ENCODE data around the gene KCNH2.
A peak's percentile ranks its signal among the peaks of the same experiment; 100 is the strongest.
"Not testable (repeated sequence)": the region's sequence is repeated elsewhere in the genome, so short reads cannot be mapped to it uniquely, and the experiment has no call there.

Gene KCNH2

DNA sequence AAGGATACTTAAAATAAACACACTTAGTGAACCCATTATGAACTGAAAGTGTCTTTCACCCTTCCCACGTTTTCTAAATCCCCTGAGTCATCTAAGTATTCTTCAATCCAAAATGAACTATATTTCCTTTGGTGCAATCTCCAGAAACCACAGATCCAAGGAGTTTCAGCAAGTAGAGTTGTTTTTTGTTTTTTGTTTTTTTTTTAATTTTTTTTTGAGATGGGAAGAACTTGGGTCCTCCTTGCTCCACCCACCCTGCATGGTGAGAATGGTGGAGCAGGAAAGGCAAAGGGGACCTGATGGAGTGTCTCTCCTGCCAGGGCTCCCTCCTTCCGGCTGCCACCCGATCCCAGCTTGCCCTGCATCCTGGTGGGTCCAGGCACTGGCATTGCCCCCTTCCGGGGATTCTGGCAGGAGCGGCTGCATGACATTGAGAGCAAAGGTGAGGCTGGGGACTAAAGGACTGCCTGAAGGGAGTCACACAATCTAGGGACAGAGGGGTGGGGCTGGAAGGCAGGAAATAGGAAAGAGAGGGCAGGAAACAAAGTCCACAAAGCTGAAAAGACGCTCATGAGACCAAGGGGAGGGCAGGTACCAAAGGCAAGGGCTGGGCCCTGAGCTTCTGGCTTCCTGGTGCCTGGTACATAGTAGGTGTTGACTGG is 34.0 kb upstream of the KCNH2 start:
- no peak for DNase-seq

DNA sequence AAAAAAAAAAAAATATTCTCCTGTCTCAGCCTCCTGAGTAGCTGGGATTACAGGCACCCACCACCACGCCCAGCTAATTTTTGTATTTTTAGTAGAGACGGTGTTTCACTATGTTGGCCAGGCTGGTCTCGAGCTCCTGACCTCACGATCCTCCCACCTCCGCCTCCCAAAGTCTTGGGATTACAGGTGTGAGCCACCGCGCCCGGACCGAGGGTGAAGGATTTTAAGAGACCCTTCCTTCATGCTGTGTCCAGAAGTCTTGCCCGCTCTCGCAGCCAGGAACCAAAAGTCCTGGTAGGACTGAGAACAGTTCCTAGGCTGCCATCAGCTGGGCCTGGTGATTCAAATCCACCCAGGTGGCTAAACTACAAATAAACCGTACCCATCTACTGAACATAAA is 33.5 kb upstream of the KCNH2 start:
- DNase-seq = not testable (repeated sequence)

DNA sequence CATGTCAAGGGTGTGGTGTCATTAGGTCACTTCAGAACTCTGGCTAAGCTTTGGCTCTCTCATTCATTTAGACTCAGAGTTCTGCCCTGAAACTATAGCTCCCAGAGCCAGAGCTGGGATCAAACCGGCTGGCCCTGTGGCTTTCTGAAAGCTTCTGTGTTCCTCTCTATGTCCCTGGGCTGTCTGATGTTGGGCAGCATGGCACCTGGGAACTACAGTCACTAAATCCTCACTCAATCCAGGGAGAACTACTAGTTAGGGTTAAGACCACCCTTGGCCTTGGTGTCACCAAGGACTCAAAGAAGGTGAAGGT is 32.9 kb upstream of the KCNH2 start:
- no peak for DNase-seq

- no peak for DNase-seq
Observed at GRCh38 chr7:151010307-151011096, 32.4 kb upstream of the KCNH2 start.

DNA sequence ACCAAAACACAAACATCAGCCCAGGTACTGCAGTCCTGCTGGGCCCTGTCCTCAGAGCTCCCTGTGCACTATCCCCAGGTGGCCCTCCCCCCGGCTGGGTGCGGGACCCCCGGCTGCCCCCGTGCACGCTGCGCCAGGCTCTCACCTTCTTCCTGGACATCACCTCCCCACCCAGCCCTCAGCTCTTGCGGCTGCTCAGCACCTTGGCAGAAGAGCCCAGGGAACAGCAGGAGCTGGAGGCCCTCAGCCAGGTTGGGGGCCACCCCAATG is 31.9 kb upstream of the KCNH2 start:
- DNase-seq = no peak

- DNase-seq = no peak
Observed at GRCh38 chr7:151009327-151010036, 31.4 kb upstream of the KCNH2 start.

GRCh38 chr7:151008511-151009323 is 30.6 kb upstream of the KCNH2 start:
- peak; percentile 61 to 63 for DNase-seq

DNA sequence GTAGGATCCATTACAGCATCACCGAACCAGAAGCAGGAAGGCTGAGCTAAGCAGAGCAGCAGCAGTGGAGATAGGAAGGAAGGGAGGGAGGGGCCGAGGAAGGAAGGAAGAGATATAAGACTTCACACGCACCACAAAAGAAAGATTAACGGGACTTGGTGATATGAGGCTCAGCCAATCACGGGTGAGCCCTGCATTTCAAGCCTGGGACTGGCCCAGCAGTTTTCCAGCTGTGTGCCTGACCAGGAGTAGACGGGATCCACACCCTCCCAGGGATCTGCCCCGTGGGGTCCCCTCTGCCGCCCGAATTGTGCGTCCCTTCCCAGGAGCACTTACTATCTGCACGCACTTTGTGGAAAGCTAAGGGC is 30.0 kb upstream of the KCNH2 start:
- DNase-seq = no peak

GRCh38 chr7:151007469-151007898 is 29.4 kb upstream of the KCNH2 start:
- DNase-seq = no peak

DNA sequence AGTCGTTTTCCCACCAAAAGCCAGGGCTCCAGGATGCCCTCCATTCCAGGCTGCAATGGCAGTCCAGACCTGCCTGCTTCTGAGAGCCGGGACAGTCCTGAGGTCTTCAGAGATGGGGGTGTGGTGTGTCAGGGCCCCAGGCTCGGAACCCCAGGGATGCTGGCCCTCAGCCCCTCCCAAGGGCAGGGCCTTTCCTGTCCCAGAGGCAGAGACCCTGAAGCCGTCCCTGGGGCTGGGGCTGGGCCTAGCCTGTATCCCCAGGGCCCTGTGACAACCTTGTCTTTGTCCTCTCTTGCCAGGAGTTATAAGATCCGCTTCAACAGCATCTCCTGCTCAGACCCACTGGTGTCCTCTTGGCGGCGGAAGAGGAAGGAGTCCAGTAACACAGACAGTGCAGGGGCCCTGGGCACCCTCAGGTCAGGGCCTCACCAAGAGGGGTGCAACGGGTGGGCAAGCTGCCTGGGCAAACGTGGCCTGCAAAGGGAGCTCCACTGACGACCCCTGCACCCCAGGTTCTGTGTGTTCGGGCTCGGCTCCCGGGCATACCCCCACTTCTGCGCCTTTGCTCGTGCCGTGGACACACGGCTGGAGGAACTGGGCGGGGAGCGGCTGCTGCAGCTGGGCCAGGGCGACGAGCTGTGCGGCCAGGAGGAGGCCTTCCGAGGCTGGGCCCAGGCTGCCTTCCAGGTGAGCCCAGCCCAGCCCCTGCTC is 28.6 kb upstream of the KCNH2 start:
- DNase-seq = no peak

DNA sequence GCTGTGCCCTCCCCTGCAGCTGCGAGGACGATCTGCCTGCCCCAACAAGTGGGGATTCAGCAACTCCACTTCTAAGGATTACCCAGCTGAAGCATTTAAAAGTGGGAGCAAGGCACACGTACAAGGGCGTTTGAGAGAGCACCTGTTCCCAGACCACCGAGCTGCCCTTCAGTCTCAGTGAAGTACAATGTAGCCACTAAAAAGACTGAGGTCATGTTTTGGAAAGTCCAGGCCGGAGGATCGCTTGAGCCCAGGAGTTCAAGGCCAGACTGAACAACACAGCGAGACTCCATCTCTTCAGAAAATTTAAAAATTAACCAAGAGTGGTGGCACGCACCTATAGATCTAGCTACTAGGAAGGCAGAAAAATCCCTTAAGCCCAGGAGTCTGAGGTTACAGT is 27.4 kb upstream of the KCNH2 start:
- no peak for DNase-seq

GRCh38 chr7:151003572-151003971 is 25.5 kb upstream of the KCNH2 start:
- DNase-seq = no peak

DNA sequence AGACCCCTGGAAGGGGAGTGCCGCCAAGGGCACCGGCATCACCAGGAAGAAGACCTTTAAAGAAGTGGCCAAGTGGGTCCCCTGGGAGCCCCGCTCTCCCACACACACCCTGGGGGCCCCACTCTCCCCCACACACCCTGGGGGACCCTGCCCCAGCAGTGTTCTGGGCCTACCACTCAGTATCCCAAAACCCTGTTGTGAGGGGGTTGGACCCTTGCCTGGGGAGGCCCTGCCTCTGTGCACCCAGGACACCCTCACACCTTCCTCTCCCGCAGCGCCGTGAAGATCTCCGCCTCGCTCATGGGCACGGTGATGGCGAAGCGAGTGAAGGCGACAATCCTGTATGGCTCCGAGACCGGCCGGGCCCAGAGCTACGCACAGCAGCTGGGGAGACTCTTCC is 23.4 kb upstream of the KCNH2 start:
- DNase-seq = no peak

DNA sequence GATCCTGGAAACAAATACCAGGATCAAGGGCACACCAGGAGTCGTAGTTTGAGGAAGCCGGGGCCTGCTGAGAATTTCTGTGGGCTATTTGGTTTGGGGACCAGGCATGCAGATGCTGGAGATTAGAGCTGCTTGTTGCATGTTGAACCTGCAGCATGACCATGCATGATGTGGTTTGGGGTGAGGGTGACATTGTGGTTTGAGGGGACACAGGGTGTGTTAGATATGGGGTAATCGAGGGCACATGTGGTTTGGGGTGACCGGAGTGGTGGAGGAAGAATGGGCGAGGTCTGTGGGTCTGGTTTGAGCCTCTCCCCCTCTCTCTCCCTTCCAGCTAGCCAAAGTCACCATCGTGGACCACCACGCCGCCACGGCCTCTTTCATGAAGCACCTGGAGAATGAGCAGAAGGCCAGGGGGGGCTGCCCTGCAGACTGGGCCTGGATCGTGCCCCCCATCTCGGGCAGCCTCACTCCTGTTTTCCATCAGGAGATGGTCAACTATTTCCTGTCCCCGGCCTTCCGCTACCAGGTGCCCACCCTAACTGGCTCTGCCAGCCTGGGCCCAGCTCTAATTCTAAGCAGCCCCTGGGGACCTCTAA is 22.9 kb upstream of the KCNH2 start:
- no peak for DNase-seq

DNA sequence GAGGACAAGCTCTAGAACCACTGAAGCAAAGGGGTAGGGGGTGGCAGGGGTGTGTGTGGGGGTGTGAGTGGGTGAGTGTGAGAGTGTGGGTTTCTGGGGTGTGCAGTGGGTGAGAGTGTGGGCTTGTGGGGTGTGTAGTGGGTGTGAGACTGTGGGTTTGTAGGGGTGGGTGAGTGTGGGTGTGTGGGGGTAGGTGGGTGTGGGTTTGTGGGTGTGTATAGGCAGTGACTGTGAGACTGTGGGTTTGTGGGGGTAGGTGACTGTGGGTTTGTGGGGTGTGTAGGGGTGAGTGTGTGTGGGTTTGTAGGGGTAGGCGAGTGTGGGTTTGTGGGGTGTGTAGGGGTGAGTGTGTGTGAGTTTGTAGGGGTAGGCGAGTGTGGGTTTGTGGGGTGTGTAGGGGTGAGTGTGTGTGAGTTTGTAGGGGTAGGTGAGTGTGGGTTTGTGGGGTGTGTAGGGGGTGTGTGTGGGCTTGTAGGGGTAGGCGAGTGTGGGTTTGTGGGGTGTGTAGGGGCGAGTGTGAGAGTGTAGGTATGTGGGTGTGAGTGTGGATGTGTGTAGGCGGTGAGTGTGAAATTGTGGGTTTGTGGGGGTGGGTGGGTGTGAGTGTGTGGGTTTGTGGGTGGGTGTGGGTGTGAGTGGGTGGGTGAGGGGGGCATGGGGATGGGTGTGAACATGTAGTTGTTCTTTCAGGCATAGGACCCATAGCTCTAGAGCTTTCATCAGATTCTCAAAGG is 21.5 kb upstream of the KCNH2 start:
- no peak for DNase-seq

DNA sequence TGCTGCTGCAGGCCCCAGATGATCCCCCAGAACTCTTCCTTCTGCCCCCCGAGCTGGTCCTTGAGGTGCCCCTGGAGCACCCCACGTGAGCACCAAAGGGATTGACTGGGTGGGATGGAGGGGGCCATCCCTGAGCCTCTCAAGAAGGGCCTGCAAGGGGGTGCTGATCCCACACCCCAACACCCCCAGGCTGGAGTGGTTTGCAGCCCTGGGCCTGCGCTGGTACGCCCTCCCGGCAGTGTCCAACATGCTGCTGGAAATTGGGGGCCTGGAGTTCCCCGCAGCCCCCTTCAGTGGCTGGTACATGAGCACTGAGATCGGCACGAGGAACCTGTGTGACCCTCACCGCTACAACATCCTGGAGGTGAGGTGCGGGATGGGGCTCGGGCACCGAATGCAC is 20.9 kb upstream of the KCNH2 start:
- DNase-seq = no peak

DNA sequence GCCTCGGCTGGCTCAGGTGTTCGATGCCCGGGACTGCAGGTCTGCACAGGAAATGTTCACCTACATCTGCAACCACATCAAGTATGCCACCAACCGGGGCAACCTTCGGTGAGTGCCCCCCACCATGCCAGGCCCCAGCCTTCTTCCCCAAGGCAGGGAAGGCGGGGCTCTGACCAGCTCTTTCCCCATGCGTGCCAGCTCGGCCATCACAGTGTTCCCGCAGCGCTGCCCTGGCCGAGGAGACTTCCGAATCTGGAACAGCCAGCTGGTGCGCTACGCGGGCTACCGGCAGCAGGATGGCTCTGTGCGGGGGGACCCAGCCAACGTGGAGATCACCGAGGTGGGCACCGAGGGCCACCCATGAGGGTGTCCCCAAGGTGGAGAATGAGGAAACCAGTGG is 20.2 kb upstream of the KCNH2 start:
- DNase-seq = no peak

GRCh38 chr7:150997817-150998216 is 19.7 kb upstream of the KCNH2 start:
- no peak for DNase-seq

GRCh38 chr7:150997075-150997511 is 19.0 kb upstream of the KCNH2 start:
- no peak for DNase-seq

DNA sequence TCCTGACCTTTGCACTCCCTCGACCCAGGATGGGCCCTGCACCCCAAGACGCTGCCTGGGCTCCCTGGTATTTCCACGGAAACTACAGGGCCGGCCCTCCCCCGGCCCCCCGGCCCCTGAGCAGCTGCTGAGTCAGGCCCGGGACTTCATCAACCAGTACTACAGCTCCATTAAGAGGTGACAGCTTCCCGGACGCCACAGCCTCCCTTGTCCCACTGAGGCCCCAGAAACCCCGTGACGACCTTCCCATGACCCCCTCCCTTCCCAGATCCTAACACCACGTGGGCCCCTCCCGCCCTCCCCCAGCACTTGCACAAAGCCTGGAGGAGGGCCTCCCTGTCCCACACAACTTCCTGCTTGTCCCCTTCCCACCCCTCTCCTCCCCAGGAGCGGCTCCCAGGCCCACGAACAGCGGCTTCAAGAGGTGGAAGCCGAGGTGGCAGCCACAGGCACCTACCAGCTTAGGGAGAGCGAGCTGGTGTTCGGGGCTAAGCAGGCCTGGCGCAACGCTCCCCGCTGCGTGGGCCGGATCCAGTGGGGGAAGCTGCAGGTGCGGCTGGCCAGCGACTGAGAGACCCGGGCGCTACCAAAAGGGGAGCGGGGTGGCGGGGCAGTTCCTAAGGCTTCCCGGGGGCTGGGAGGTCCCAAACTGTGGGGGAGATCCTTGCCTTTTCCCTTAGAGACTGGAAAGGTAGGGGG is 18.4 kb upstream of the KCNH2 start:
- DNase-seq = no peak

All from activated CD4-positive, alpha-beta T cell treated with anti-CD3 and anti-CD28 coated beads, Interleukin-2, amount 50 U/mL, for 4 hours (primary cell).